Panc1 (cell line): ENCODE results near the gene NUMBL.

ENCODE experiments used
- REST ChIP-seq, 2 experiments: IDR thresholded peaks; 2 replicates each; pipeline ENCODE4 v1.6.1; 2011 to 2012; ENCODE audit warnings: low read depth in 2 of 2, control low read depth in 1 of 2, low read length in 1 of 2, mild to moderate bottlenecking in 1 of 2, moderate library complexity in 1 of 2; ENCODE audit not compliant: insufficient read depth in 1 of 2
- TF ChIP-seq, protein P1 (sequence below): fragments of 450-650 bp; IDR thresholded peaks from 2 replicates; pipeline ENCODE4 v1.5.1; 2017; ENCODE audit warnings: mild to moderate bottlenecking

DNA sequence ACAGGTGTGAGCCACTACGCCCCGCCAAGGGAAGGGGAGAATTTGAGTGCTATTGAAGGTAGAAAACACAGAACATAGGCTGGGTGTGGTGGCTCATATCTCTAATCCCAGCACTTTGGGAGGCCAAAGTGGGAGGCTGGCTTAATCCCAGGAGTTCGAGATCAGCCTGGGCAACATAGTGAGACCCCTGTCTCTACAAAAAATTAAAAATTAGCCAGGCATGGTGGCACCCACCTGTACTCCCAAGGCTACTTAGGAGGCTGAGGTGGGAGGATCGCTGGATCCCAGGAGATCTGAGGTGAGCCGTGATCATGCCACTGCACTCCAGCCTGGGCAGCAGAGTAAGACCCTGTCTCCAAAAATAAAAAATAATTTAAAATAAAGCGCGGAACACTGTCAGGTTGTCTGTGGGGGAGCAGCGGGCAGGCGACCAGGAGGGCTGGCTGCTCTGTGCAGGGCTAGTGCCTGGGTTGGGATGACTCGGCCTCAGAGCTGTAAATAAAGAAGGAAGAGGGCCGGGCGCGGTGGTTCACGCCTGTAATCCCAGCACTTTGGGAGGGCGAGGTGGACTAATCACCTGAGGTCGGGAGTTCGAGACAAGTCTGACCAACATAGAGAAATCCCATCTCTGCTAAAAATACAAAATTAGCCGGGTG is 48.3 kb downstream of the NUMBL start:
- TF ChIP-seq, protein P1, sequence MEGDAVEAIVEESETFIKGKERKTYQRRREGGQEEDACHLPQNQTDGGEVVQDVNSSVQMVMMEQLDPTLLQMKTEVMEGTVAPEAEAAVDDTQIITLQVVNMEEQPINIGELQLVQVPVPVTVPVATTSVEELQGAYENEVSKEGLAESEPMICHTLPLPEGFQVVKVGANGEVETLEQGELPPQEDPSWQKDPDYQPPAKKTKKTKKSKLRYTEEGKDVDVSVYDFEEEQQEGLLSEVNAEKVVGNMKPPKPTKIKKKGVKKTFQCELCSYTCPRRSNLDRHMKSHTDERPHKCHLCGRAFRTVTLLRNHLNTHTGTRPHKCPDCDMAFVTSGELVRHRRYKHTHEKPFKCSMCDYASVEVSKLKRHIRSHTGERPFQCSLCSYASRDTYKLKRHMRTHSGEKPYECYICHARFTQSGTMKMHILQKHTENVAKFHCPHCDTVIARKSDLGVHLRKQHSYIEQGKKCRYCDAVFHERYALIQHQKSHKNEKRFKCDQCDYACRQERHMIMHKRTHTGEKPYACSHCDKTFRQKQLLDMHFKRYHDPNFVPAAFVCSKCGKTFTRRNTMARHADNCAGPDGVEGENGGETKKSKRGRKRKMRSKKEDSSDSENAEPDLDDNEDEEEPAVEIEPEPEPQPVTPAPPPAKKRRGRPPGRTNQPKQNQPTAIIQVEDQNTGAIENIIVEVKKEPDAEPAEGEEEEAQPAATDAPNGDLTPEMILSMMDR = no peak
- TF ChIP-seq REST (IDR thresholded peaks at IDR 0.05; ENCODE audit: insufficient read depth in 1 of 2, low read depth in 2 of 2, low read length in 1 of 2) = no peak
